Keratinocyte (primary cell): ENCODE data around the gene AMIGO1. TPM values are rescaled to one million over a fixed set of nuclear protein-coding genes. Genes with fewer than 3 reads are reported as not detected.

Experiments
- DNase-seq: peaks from one replicate; pipeline ENCODE4 v3.0.0-alpha.2; 2011; ENCODE audit warnings: low read depth, missing footprints, low spot score
- FAIRE-seq: peaks from 2 replicates; lab custom pipeline; 2011; peaks lifted over from hg19 to GRCh38; lab: Jason Lieb, UNC
- H2AFZ ChIP-seq: 2 replicates; pipeline ENCODE4 v1.6.0; 2012; ENCODE audit warnings: low read length, control low read depth, inconsistent platforms; ENCODE audit not compliant: control insufficient read depth
- H3K27ac ChIP-seq: 2 replicates; pipeline ENCODE4 v1.5.1; 2011; ENCODE audit warnings: low read length; ENCODE audit not compliant: control insufficient read depth, insufficient read depth
- H3K27me3 ChIP-seq: 3 replicates; pipeline ENCODE4 v1.6.0; 2011; ENCODE audit warnings: low read length; ENCODE audit not compliant: control insufficient read depth, insufficient read depth; ENCODE audit errors: extremely low read depth
- H3K36me3 ChIP-seq, 2 experiments: 2 replicates in 1 of 2; 3 replicates in 1 of 2; pipeline ENCODE4 v1.5.1; 2011; ENCODE audit warnings: low read length in 2 of 2, mild to moderate bottlenecking in 1 of 2; ENCODE audit not compliant: control insufficient read depth in 2 of 2, insufficient read depth in 2 of 2; ENCODE audit errors: extremely low read depth in 1 of 2
- H3K4me1 ChIP-seq: 3 replicates; pipeline ENCODE4 v1.5.1; 2011; ENCODE audit warnings: low read length; ENCODE audit not compliant: control insufficient read depth, insufficient read depth; ENCODE audit errors: extremely low read depth
- H3K4me2 ChIP-seq: 3 replicates; pipeline ENCODE4 v1.6.0; 2011; ENCODE audit warnings: low read depth, low read length; ENCODE audit not compliant: control insufficient read depth, insufficient read depth; ENCODE audit errors: extremely low read depth
- H3K4me3 ChIP-seq, 3 experiments: fragments of 200-600 bp in 1 of 3; sonication (generic) in 1 of 3; 2 replicates in 2 of 3; 3 replicates in 1 of 3; pipeline ENCODE4 v1.5.1; 2011 to 2016; ENCODE audit warnings: low read length in 3 of 3, mild to moderate bottlenecking in 3 of 3, control low read depth in 2 of 3, inconsistent platforms in 1 of 3, low read depth in 1 of 3, mixed read lengths in 1 of 3, mixed run types in 1 of 3, moderate library complexity in 1 of 3; ENCODE audit not compliant: control insufficient read depth in 2 of 3, insufficient read depth in 2 of 3; ENCODE audit errors: extremely low read depth in 1 of 3
- H3K79me2 ChIP-seq: 2 replicates; pipeline ENCODE4 v1.6.0; 2012; ENCODE audit warnings: low read length; ENCODE audit not compliant: control insufficient read depth, insufficient read depth
- H3K9ac ChIP-seq: 3 replicates; pipeline ENCODE4 v1.6.0; 2011; ENCODE audit warnings: low read length; ENCODE audit not compliant: control insufficient read depth, insufficient read depth; ENCODE audit errors: extremely low read depth
- H3K9me1 ChIP-seq: 3 replicates; pipeline ENCODE4 v1.6.0; 2011; ENCODE audit warnings: low read length; ENCODE audit not compliant: control insufficient read depth, insufficient read depth; ENCODE audit errors: extremely low read depth
- H3K9me3 ChIP-seq: 2 replicates; pipeline ENCODE4 v1.5.1; 2012; ENCODE audit warnings: low read depth, low read length; ENCODE audit not compliant: control insufficient read depth
- H4K20me1 ChIP-seq: 3 replicates; pipeline ENCODE4 v1.6.0; 2011; ENCODE audit warnings: low read length; ENCODE audit not compliant: control insufficient read depth, insufficient read depth; ENCODE audit errors: extremely low read depth
- CTCF ChIP-seq, 3 experiments: IDR thresholded peaks in 1 of 3; conservative IDR thresholded peaks in 1 of 3; optimal IDR thresholded peaks in 1 of 3; 2 replicates in 2 of 3; 3 replicates in 1 of 3; pipeline versions ENCODE3 to v1.5.1; 2011; ENCODE audit warnings: low read length in 3 of 3, mild to moderate bottlenecking in 3 of 3, moderate library complexity in 2 of 3, control low read depth in 1 of 3, inconsistent platforms in 1 of 3; ENCODE audit not compliant: insufficient read depth in 2 of 3; ENCODE audit errors: extremely low read depth in 1 of 3
- EZH2 ChIP-seq: IDR thresholded peaks from one replicate; pipeline ENCODE4 v1.6.1; 2012; ENCODE audit warnings: inconsistent platforms, mild to moderate bottlenecking, low read length, moderate library complexity
- dilution Hi-C: fragments of 300-500 bp; cut with MboI; formaldehyde crosslinking; loops from one replicate; pipeline ENCODE4 v1.7.0; 2020; ENCODE audit warnings: low sequenced_read_pairs; ENCODE audit not compliant: extremely low pct_ligation_motif_present
- polyA minus RNA-seq, 3 experiments: library from RNA; depleted of rRNA, polyadenylated mRNA; stranded (reverse); fragments of >200 nt; gene quantifications; 1 replicate in 1 of 3; 2 replicates in 1 of 3; 3 replicates in 1 of 3; pipeline ENCODE4 v1.2.3, GENCODE V29; 2011
- polyA plus RNA-seq, 5 experiments: library from polyadenylated mRNA; depleted of rRNA in 3 of 5; stranded (reverse) in 3 of 5; stranded (forward) in 1 of 5; unstranded in 1 of 5; fragments of >200 nt; gene quantifications; 1 replicate in 1 of 5; 2 replicates in 3 of 5; 3 replicates in 1 of 5; pipeline versions ENCODE4 v1.2.1 to v1.2.3, GENCODE V29; 2011 to 2012; ENCODE audit warnings: missing spikeins in 2 of 5, low read depth in 1 of 5, low replicate concordance in 1 of 5

The AMIGO1 gene
- polyA plus RNA-seq = 0.20 to 0.26 TPM (median 0.24 TPM) in 3 replicates
- polyA plus RNA-seq (2011; ENCODE audit: low read depth) = not detected
- polyA plus RNA-seq (2011; cell fraction: cytosol; rRNA removed) = 0.21 and 0.23 TPM in 2 replicates
- polyA plus RNA-seq (2011; cell fraction: nucleus; rRNA removed) = 0.37 and 0.60 TPM in 2 replicates
- polyA plus RNA-seq (2012; ENCODE audit: low replicate concordance) = 0.21 and 0.52 TPM in 2 replicates
- 0.33 to 1.3 TPM (median 0.45 TPM) in 3 replicates for polyA minus RNA-seq
- not detected for polyA minus RNA-seq (2011; cell fraction: cytosol; rRNA and poly(A)+ RNA removed)
- 0.21 and 0.39 TPM in 2 replicates for polyA minus RNA-seq (2011; cell fraction: nucleus; rRNA and poly(A)+ RNA removed)

- dilution Hi-C loops = no loop called here
- H2AFZ ChIP-seq = peak within 1 kb of the TSS; percentile 88
- H3K9ac ChIP-seq = peak within 1 kb of the TSS; percentile 60
- H3K4me1 ChIP-seq = peaks cover 2% of the 10 kb centered on the region
- no peaks in the 10 kb centered on the region for H3K9me1 ChIP-seq
- H3K36me3 ChIP-seq = no peaks in the 10 kb centered on the region
- peak within 1 kb of the TSS; percentile 83 for H3K4me2 ChIP-seq
- H3K9me3 ChIP-seq = no peaks in the 10 kb centered on the region
- TF ChIP-seq CTCF (optimal IDR thresholded peaks at IDR 0.05 in 1 of 3, IDR thresholded peaks at IDR 0.05 in 1 of 3, conservative IDR thresholded peaks at IDR 0.05 in 1 of 3; ENCODE audit: extremely low read depth in 1 of 3, insufficient read depth in 2 of 3, low read length in 3 of 3) (no peak), EZH2 (no peak)
- H3K27me3 ChIP-seq = peaks cover 27% of the 10 kb centered on the region
- peak within 1 kb of the TSS; percentile 46 to 57 (median 54) for H3K4me3 ChIP-seq
- no peak for FAIRE-seq
- no peak within 1 kb of the TSS for H3K27ac ChIP-seq
- H3K79me2 ChIP-seq = no peaks in the 10 kb centered on the region
- no peaks in the 10 kb centered on the region for H4K20me1 ChIP-seq
- no peak for DNase-seq
Measured at GRCh38 chr1:109509176-109510134, at the start of gene AMIGO1. Gene AMIGO1 (minus strand): TSS chr1:109509727. CDS start chr1:109508912, 815 bp downstream.

- H3K36me3 ChIP-seq = no peaks in the 10 kb centered on the region
- no peak overlapping the region for H2AFZ ChIP-seq
- H3K9me1 ChIP-seq = no peaks in the 10 kb centered on the region
- no peaks in the 10 kb centered on the region for H3K9me3 ChIP-seq
- peaks cover 28% of the 10 kb centered on the region for H4K20me1 ChIP-seq
- H3K4me2 ChIP-seq = no peak overlapping the region
- no peak overlapping the region for H3K27ac ChIP-seq
- H3K27me3 ChIP-seq = no peaks in the 10 kb centered on the region
- dilution Hi-C loops = no loop called here
- TF ChIP-seq CTCF (optimal IDR thresholded peaks at IDR 0.05 in 1 of 3, IDR thresholded peaks at IDR 0.05 in 1 of 3, conservative IDR thresholded peaks at IDR 0.05 in 1 of 3; ENCODE audit: extremely low read depth in 1 of 3, insufficient read depth in 2 of 3, low read length in 3 of 3) (no peak), EZH2 (no peak)
- no peak overlapping the region for H3K4me3 ChIP-seq
- H3K9ac ChIP-seq = no peak overlapping the region
- peaks cover 100% of the 10 kb centered on the region for H3K79me2 ChIP-seq
- DNase-seq (no peak), FAIRE-seq (no peak)
- H3K4me1 ChIP-seq = no peaks in the 10 kb centered on the region
Measured at GRCh38 chr1:109557520-109557919, 48.0 kb upstream of the AMIGO1 start.
